ENCODE measurements around the gene TNP2.

- no peak for TF ChIP-seq CTCF (IDR thresholded peaks at IDR 0.05; ENCODE audit: borderline replicate concordance, extremely low read depth, low read length, poor library complexity, severe bottlenecking)
- no peak for TF ChIP-seq EZH2 (IDR thresholded peaks at IDR 0.05; ENCODE audit: borderline replicate concordance, low read depth, low read length, severe bottlenecking)
These were observed 29.2 kb downstream of the TNP2 start for GRCh38 chr16:11239644-11240632.
